HepG2 (cell line): ENCODE data around the gene VPS4B. TPM values are rescaled to one million over a fixed set of nuclear protein-coding genes. Genes with fewer than 3 reads are reported as not detected.

Source experiments
- ATAC-seq: fragments of 200-7000 bp; cut with Tn5 transposase; 3 replicates; pipeline ENCODE4 v1.9.1; 2020; ENCODE audit warnings: mild to moderate bottlenecking, moderate library complexity
- BruUV-seq: library from RNA; stranded (reverse); fragments of 400-500 nt; replicated peaks from 2 replicates; lab custom pipeline; 2021; lab: Mats Ljungman, UMichigan
- CTCF ChIA-PET: fragments of 300-600 bp; formaldehyde crosslinking; extraction: SDS; loops from one replicate; lab custom pipeline; 2021; ENCODE audit warnings: low total read pairs, inconsistent platforms, low intra/inter-chr PET ratio; lab: Yijun Ruan, JAX
- POLR2A ChIA-PET: fragments of 350-600 bp; sonication (Branson Sonifier 250); formaldehyde crosslinking; loops from one replicate; lab custom pipeline; 2020; ENCODE audit warnings: antibody characterized with exemption, inconsistent platforms; lab: Yijun Ruan, JAX
- DNase-seq: peaks from one replicate; pipeline ENCODE4 v3.0.0-alpha.2; 2015; ENCODE audit warnings: low spot score
- FAIRE-seq: peaks from 3 replicates; lab custom pipeline; 2011; peaks lifted over from hg19 to GRCh38; lab: Jason Lieb, UNC
- H2AFZ ChIP-seq: one replicate; pipeline ENCODE4 v1.6.1; 2011; ENCODE audit warnings: low read length, inconsistent platforms
- H3K27ac ChIP-seq: fragments of 300-600 bp; 3 replicates; pipeline ENCODE4 v1.8.0; 2011; ENCODE audit warnings: mixed run types, mild to moderate bottlenecking, mixed read lengths, low read length, inconsistent platforms; ENCODE audit not compliant: insufficient read depth; ENCODE audit errors: extremely low read length
- H3K27me3 ChIP-seq, 2 experiments: fragments of 200-600 bp in 1 of 2; 2 replicates in 1 of 2; 3 replicates in 1 of 2; pipeline versions ENCODE4 v1.6.0 to v1.8.0; 2011; ENCODE audit warnings: low read length in 2 of 2, mild to moderate bottlenecking in 2 of 2, moderate library complexity in 2 of 2, inconsistent platforms in 1 of 2; ENCODE audit not compliant: insufficient read depth in 2 of 2, control insufficient read depth in 1 of 2
- H3K36me3 ChIP-seq, 2 experiments: fragments of 200-600 bp in 1 of 2; replicated peaks in 1 of 2; 2 replicates in 1 of 2; 3 replicates in 1 of 2; pipeline versions ENCODE4 v1.5.1 to v1.8.0; 2011; ENCODE audit warnings: low read length in 2 of 2, inconsistent platforms in 1 of 2; ENCODE audit not compliant: insufficient read depth in 2 of 2, control insufficient read depth in 1 of 2
- H3K4me1 ChIP-seq: 2 replicates; pipeline ENCODE4 v1.5.1; 2012; ENCODE audit warnings: low read length, inconsistent platforms; ENCODE audit not compliant: insufficient read depth
- H3K4me2 ChIP-seq: 2 replicates; pipeline ENCODE4 v1.6.0; 2011; ENCODE audit warnings: low read depth, low read length, inconsistent platforms
- H3K4me3 ChIP-seq, 3 experiments: fragments of 200-600 bp in 1 of 3; sonication (generic), shearing (Covaris generic) in 1 of 3; replicated peaks in 1 of 3; 2 replicates each; pipeline ENCODE4 v1.5.1; 2011 to 2016; ENCODE audit warnings: low read length in 3 of 3, inconsistent platforms in 2 of 3, low read depth in 2 of 3, mild to moderate bottlenecking in 2 of 3, control low read depth in 1 of 3, mixed read lengths in 1 of 3; ENCODE audit not compliant: insufficient read depth in 1 of 3
- H3K79me2 ChIP-seq: one replicate; pipeline ENCODE4 v1.6.1; 2011; ENCODE audit warnings: low read length, inconsistent platforms; ENCODE audit not compliant: insufficient read depth
- H3K9ac ChIP-seq: 2 replicates; pipeline ENCODE4 v1.6.0; 2011; ENCODE audit warnings: mild to moderate bottlenecking, low read depth, low read length, inconsistent platforms; ENCODE audit not compliant: insufficient read depth
- H3K9me3 ChIP-seq: 2 replicates; pipeline ENCODE4 v1.5.1; 2012; ENCODE audit warnings: mild to moderate bottlenecking, low read length
- H4K20me1 ChIP-seq: 2 replicates; pipeline ENCODE4 v1.6.0; 2011; ENCODE audit warnings: inconsistent platforms, mild to moderate bottlenecking, low read length, moderate library complexity; ENCODE audit not compliant: insufficient read depth
- HNF1A ChIP-seq, 2 experiments: sonication (generic) in 1 of 2; formaldehyde crosslinking in 1 of 2; IDR thresholded peaks; 2 replicates each; pipeline versions ENCODE4 v1.4.0 to v1.6.1; 2016 to 2020; ENCODE audit warnings: borderline replicate concordance in 1 of 2, low read depth in 1 of 2, mild to moderate bottlenecking in 1 of 2, missing genetic modification reagents in 1 of 2
- IRX3 ChIP-seq: sonication (generic); formaldehyde crosslinking; IDR thresholded peaks from 2 replicates; pipeline ENCODE4 v1.8.1; 2023; ENCODE audit warnings: mild to moderate bottlenecking, low read depth, missing genetic modification reagents, borderline replicate concordance
- PBX2 ChIP-seq: IDR thresholded peaks from 2 replicates; pipeline ENCODE4 v1.6.1; 2016; ENCODE audit warnings: control low read depth
- PBX3 ChIP-seq: sonication (generic); formaldehyde crosslinking; IDR thresholded peaks from 2 replicates; pipeline ENCODE4 v1.8.1; 2023; ENCODE audit warnings: missing genetic modification reagents, inconsistent platforms, borderline replicate concordance
- PLSCR1 ChIP-seq: sonication (generic); formaldehyde crosslinking; IDR thresholded peaks from 2 replicates; pipeline ENCODE4 v1.5.0; 2020; ENCODE audit warnings: missing genetic modification reagents, mild to moderate bottlenecking, borderline replicate concordance
- RNF219 ChIP-seq: sonication (generic); formaldehyde crosslinking; IDR thresholded peaks from 2 replicates; pipeline ENCODE4 v1.5.0; 2020; ENCODE audit warnings: mild to moderate bottlenecking, missing genetic modification reagents
- TBX2 ChIP-seq: sonication (generic); formaldehyde crosslinking; IDR thresholded peaks from 2 replicates; pipeline ENCODE4 v1.5.0; 2020; ENCODE audit warnings: missing genetic modification reagents, mild to moderate bottlenecking, borderline replicate concordance
- ZNF670 ChIP-seq: sonication (generic); formaldehyde crosslinking; IDR thresholded peaks from 2 replicates; pipeline ENCODE4 v1.8.0; 2022; ENCODE audit warnings: mild to moderate bottlenecking, missing genetic modification reagents, borderline replicate concordance
- ZNF703 ChIP-seq: sonication (generic); formaldehyde crosslinking; IDR thresholded peaks from 2 replicates; pipeline ENCODE4 v1.5.1; 2020; ENCODE audit warnings: missing genetic modification reagents, mild to moderate bottlenecking, moderate library complexity, borderline replicate concordance
- ZNF704 ChIP-seq: sonication (generic); formaldehyde crosslinking; IDR thresholded peaks from 2 replicates; pipeline ENCODE4 v1.8.1; 2023; ENCODE audit warnings: mild to moderate bottlenecking, inconsistent platforms, moderate library complexity, missing genetic modification reagents, borderline replicate concordance
- WGBS: methylation state at CpG from one replicate; pipeline ENCODE4 v1.1.6; 2017; ENCODE audit warnings: low lambda C conversion rate; 5-methylcytosine and 5-hydroxymethylcytosine counted together
- in situ Hi-C: cut with HindIII; loops from 2 replicates; pipeline ENCODE4 v1.10.0; 2017; ENCODE audit warnings: low pct_unique_long_range_greater_than_20kb; ENCODE audit not compliant: extremely low pct_ligation_motif_present
- intact Hi-C: fragments of 100-400 bp; cut with micrococcal nuclease; formaldehyde crosslinking; loops from one replicate; pipeline ENCODE4 v1.10.0; 2022; ENCODE audit not compliant: unreplicated experiment
- polyA plus RNA-seq, 8 experiments: library from polyadenylated mRNA; depleted of rRNA in 3 of 8; stranded (reverse) in 7 of 8; unstranded in 1 of 8; fragments of >200 nt; fragmentation: Illumina TruSeq in 4 of 8; extraction: Trizol in 4 of 8; gene quantifications; 2 replicates each; pipeline versions ENCODE4 v1.2.1 to v1.2.3, GENCODE V29; 2011 to 2016; ENCODE audit warnings: low read depth in 4 of 8, missing spikeins in 1 of 8, mixed read lengths in 1 of 8; ENCODE audit not compliant: insufficient read depth in 1 of 8
- total RNA-seq, 5 experiments: library from RNA; depleted of rRNA; stranded (reverse); fragments of >200 nt; fragmentation: Illumina TruSeq; extraction: Trizol; gene quantifications; 2 replicates each; pipeline ENCODE4 v1.2.3, GENCODE V29; 2016; ENCODE audit warnings: low read depth in 1 of 5

VPS4B gene
- total and polyA plus RNA-seq, 2 of the 13 experiments (the other 11 are each of a cell fraction or from before 2014, with no cell fraction given): 12.8 to 25.9 TPM

- no peak for TF ChIP-seq PBX2 (CRISPR knock-in tag)
These were observed 45.4 kb upstream of the VPS4B start (continued) for GRCh38 chr18:63467699-63468098.

GRCh38 chr18:63465059-63465458 is 42.8 kb upstream of the VPS4B start:
- POLR2A ChIA-PET: no interaction called here
- WGBS: 0% methylated on average over 2 of the region's 2 CpGs

More at GRCh38 chr18:63465059-63465458, 42.8 kb upstream of the VPS4B start:
- Histone ChIP-seq H3K27me3 (no peaks in the 10 kb centered on the region), H4K20me1 (no peaks in the 10 kb centered on the region), H3K27ac (no peak overlapping the region), H3K9ac (no peak overlapping the region), H3K9me3 (no peaks in the 10 kb centered on the region), H3K79me2 (no peaks in the 10 kb centered on the region), H3K4me1 (no peaks in the 10 kb centered on the region), H3K36me3 (no peaks in the 10 kb centered on the region), H2AFZ (no peak overlapping the region), H3K4me3 (no peak overlapping the region), H3K4me2 (no peak overlapping the region)
- CTCF ChIA-PET: no interaction called here
- FAIRE-seq: no peak
- DNase-seq: no peak
- BruUV-seq: no TSS peak
- ATAC-seq: no peak
- TF ChIP-seq ZNF670 (CRISPR knock-in tag) (no peak), IRX3 (CRISPR knock-in tag) (no peak), RNF219 (CRISPR knock-in tag) (no peak), TBX2 (CRISPR knock-in tag) (no peak), ZNF704 (CRISPR knock-in tag) (no peak), HNF1A (IDR thresholded peaks at IDR 0.05; ENCODE audit: low read depth) (no peak), HNF1A (CRISPR knock-in tag; IDR thresholded peaks at IDR 0.05; ENCODE audit: borderline replicate concordance) (no peak), PBX3 (CRISPR knock-in tag) (no peak), ZNF703 (CRISPR knock-in tag) (no peak), PLSCR1 (CRISPR knock-in tag) (no peak)
- intact Hi-C loops: no loop called here
- in situ Hi-C loops: no loop called here
